Spleen (tissue), 7 donors: ENCODE results near the gene PARD6G.

Source experiments
- CTCF ChIP-seq, 11 experiments: fragments of 200-600 bp in 7 of 11; fragments of 450-650 bp in 4 of 11; sonication (generic) in 4 of 11; IDR thresholded peaks in 8 of 11; conservative IDR thresholded peaks in 3 of 11; 1 replicate in 7 of 11; 2 replicates in 4 of 11; pipeline versions ENCODE4 v1.4.0 to v1.8.0; 2016 to 2021; ENCODE audit warnings: antibody characterized with exemption in 11 of 11, inconsistent platforms in 4 of 11, mild to moderate bottlenecking in 1 of 11
- POLR2A ChIP-seq, 3 donors: fragments of 450-650 bp; IDR thresholded peaks; one replicate each; pipeline ENCODE4 v1.5.1; 2017; ENCODE audit warnings: antibody characterized with exemption in 3 of 3, mild to moderate bottlenecking in 1 of 3
- donor health status: DM: no; HTN: no; CAD: no; lungs with moderate emphysema.
- donor health status: DM: no; HTN: no; CAD: no.
- donor health status: DM: no; HTN: no; CAD: no.

- no peak for TF ChIP-seq POLR2A (IDR thresholded peaks at IDR 0.05)
- TF ChIP-seq CTCF (IDR thresholded peaks at IDR 0.05 in 8 of 11, conservative IDR thresholded peaks at IDR 0.05 in 3 of 11): no peak
Measured at GRCh38 chr18:80191264-80191663, 56.0 kb downstream of the PARD6G start.
